CD14-positive monocyte (primary cell): ENCODE measurements around the gene ETV4. TPM values are rescaled to one million over a fixed set of nuclear protein-coding genes. Genes with fewer than 3 reads are reported as not detected.

Experiments
- DNase-seq, 3 donors: peaks; one replicate each; pipeline ENCODE4 v3.0.0-alpha.2; 2011 to 2022
- H2AFZ ChIP-seq: 2 replicates; pipeline ENCODE4 v1.6.0; 2012; ENCODE audit warnings: mild to moderate bottlenecking, low read depth, low read length, inconsistent platforms; ENCODE audit not compliant: insufficient read depth, poor library complexity, severe bottlenecking
- H3K27ac ChIP-seq, 2 donors: 1 replicate in 1 of 2; 2 replicates in 1 of 2; pipeline ENCODE4 v1.5.1; 2012 to 2013; ENCODE audit warnings: low read length in 2 of 2, control low read depth in 1 of 2, inconsistent platforms in 1 of 2, low read depth in 1 of 2, mild to moderate bottlenecking in 1 of 2
- H3K27me3 ChIP-seq, 2 donors: one replicate each; pipeline versions ENCODE4 v1.6.0 to v1.6.1; 2011 to 2013; ENCODE audit warnings: low read length in 2 of 2; ENCODE audit not compliant: control insufficient read depth in 2 of 2, insufficient read depth in 2 of 2
- H3K36me3 ChIP-seq, 2 donors: replicated peaks in 1 of 2; 1 replicate in 1 of 2; 2 replicates in 1 of 2; pipeline versions ENCODE4 v1.5.1 to v1.6.1; 2012 to 2013; ENCODE audit warnings: low read length in 2 of 2, control low read depth in 1 of 2, inconsistent platforms in 1 of 2, mild to moderate bottlenecking in 1 of 2; ENCODE audit not compliant: insufficient read depth in 2 of 2, control insufficient read depth in 1 of 2
- H3K4me1 ChIP-seq, 2 donors: 1 replicate in 1 of 2; 2 replicates in 1 of 2; pipeline versions ENCODE4 v1.5.1 to v1.6.1; 2012 to 2013; ENCODE audit warnings: low read length in 2 of 2, control low read depth in 1 of 2, inconsistent platforms in 1 of 2, mild to moderate bottlenecking in 1 of 2, moderate library complexity in 1 of 2; ENCODE audit not compliant: insufficient read depth in 2 of 2, control insufficient read depth in 1 of 2
- H3K4me2 ChIP-seq: replicated peaks from 2 replicates; pipeline ENCODE3; 2012; ENCODE audit warnings: low read length, moderate library complexity, mild to moderate bottlenecking; ENCODE audit not compliant: poor library complexity, severe bottlenecking; ENCODE audit errors: extremely low read depth
- H3K4me3 ChIP-seq, 3 experiments: fragments of 200-600 bp in 1 of 3; sonication (generic) in 1 of 3; replicated peaks in 1 of 3; 1 replicate in 2 of 3; 2 replicates in 1 of 3; pipeline ENCODE4 v1.5.1; 2011 to 2013; ENCODE audit warnings: low read length in 3 of 3, mild to moderate bottlenecking in 3 of 3, control low read depth in 2 of 3, low read depth in 2 of 3, inconsistent platforms in 1 of 3, moderate library complexity in 1 of 3
- H3K79me2 ChIP-seq: 2 replicates; pipeline ENCODE4 v1.6.0; 2012; ENCODE audit warnings: mild to moderate bottlenecking, control low read depth, inconsistent platforms, low read length, moderate library complexity; ENCODE audit not compliant: insufficient read depth
- H3K9ac ChIP-seq: 2 replicates; pipeline ENCODE4 v1.6.0; 2017; ENCODE audit warnings: low read length, mild to moderate bottlenecking; ENCODE audit not compliant: insufficient read depth, poor library complexity, severe bottlenecking
- H3K9me3 ChIP-seq, 2 donors: replicated peaks in 1 of 2; 1 replicate in 1 of 2; 2 replicates in 1 of 2; pipeline versions ENCODE4 v1.5.1 to v1.6.1; 2012 to 2013; ENCODE audit warnings: low read length in 2 of 2, control low read depth in 1 of 2; ENCODE audit not compliant: control insufficient read depth in 1 of 2, insufficient read depth in 1 of 2
- H4K20me1 ChIP-seq: 2 replicates; pipeline ENCODE4 v1.6.0; 2012; ENCODE audit warnings: mild to moderate bottlenecking, low read length, control low read depth, moderate library complexity; ENCODE audit not compliant: insufficient read depth
- H3K27ac Mint-ChIP-seq, 7 donors: one replicate each; pipeline ENCODE4 v1.8.0; 2020; ENCODE audit warnings: mild to moderate bottlenecking in 7 of 7, mixed read lengths in 7 of 7, moderate library complexity in 6 of 7, inconsistent platforms in 2 of 7
- H3K27me3 Mint-ChIP-seq, 3 donors: one replicate each; pipeline ENCODE4 v1.8.0; 2021 to 2022; ENCODE audit warnings: low read depth in 3 of 3, mild to moderate bottlenecking in 3 of 3, mixed read lengths in 3 of 3, moderate library complexity in 3 of 3, inconsistent platforms in 1 of 3
- H3K36me3 Mint-ChIP-seq, 2 donors: one replicate each; pipeline ENCODE4 v1.8.0; 2020; ENCODE audit warnings: mixed read lengths in 2 of 2, inconsistent platforms in 1 of 2, mild to moderate bottlenecking in 1 of 2
- H3K4me1 Mint-ChIP-seq: one replicate; pipeline ENCODE4 v1.8.0; 2020; ENCODE audit warnings: mild to moderate bottlenecking, mixed read lengths
- H3K4me3 Mint-ChIP-seq, 2 donors: one replicate each; pipeline ENCODE4 v1.8.0; 2020; ENCODE audit warnings: mild to moderate bottlenecking in 2 of 2, mixed read lengths in 2 of 2, moderate library complexity in 1 of 2
- H3K9me3 Mint-ChIP-seq, 7 donors: one replicate each; pipeline ENCODE4 v1.8.0; 2020 to 2022; ENCODE audit warnings: mixed read lengths in 7 of 7, mild to moderate bottlenecking in 6 of 7, moderate library complexity in 6 of 7, inconsistent platforms in 2 of 7
- WGBS: methylation state at CpG from one replicate; pipeline ENCODE4 v1.1.5; 2013; ENCODE audit warnings: missing lambda C conversion rate; ENCODE audit not compliant: insufficient coverage; 5-methylcytosine and 5-hydroxymethylcytosine counted together
- intact Hi-C, 2 donors: fragments of 100-400 bp; cut with micrococcal nuclease; formaldehyde crosslinking; loops; one replicate each; pipeline versions ENCODE4 v1.15.0 to v1.15.1; 2023
- polyA plus RNA-seq, 3 donors: library from polyadenylated mRNA; depleted of rRNA in 1 of 3; unstranded in 2 of 3; stranded (reverse) in 1 of 3; fragments of 300-500 nt in 2 of 3; fragments of >200 nt in 1 of 3; fragmentation: Illumina TruSeq in 2 of 3; gene quantifications; 1 replicate in 2 of 3; 2 replicates in 1 of 3; pipeline ENCODE4 v1.2.3, GENCODE V29; 2012 to 2021
- TF ChIP-seq, protein P1 (sequence below): fragments of 200-600 bp; IDR thresholded peaks from one replicate; pipeline ENCODE4 v1.8.0; 2022; ENCODE audit warnings: antibody characterized with exemption, mild to moderate bottlenecking

Gene ETV4
- polyA plus RNA-seq, 3 donors = not detected

DNA sequence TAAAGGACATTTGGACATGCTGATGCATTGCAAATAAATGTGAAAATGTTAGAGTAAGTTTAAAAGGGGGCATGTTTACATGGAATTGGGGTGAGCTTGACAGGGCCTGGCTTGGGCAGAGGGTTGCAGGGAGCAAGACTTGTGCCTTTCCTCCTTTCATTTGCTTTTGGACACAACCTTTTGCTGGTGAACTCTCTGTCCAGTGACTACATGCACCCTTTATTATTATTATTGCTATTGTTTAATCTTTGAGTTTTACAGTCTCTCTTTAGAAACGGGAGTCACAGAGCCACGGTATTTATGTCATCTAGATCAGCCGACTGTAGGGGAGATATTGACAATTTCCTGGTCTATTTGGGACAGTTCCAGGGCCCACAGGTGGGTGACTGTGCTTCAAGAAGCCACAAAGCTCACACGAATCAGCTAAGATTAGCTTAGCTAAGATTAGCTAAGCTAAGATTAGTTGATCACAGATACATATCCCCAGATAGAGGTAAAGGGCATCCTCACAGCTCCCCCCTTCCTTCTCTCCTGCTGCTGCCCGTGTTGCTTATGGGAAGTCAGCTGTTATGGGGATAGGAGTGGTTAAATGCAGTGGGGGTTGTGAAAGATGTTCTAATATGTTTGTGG is 28.9 kb upstream of the ETV4 start:
- WGBS = 0% methylated on average over 1 of the region's 5 CpGs
- Mint-ChIP-seq H3K27me3 (peaks cover 15 to 26% (median 25%) of the 10 kb centered on the region in 3 donors), H3K4me1 (peaks cover 3% of the 10 kb centered on the region), H3K9me3 (no peaks in the 10 kb centered on the region), H3K27ac (no peak overlapping the region), H3K4me3 (no peak overlapping the region), H3K36me3 (no peaks in the 10 kb centered on the region)
- no peaks in the 10 kb centered on the region for H3K79me2 ChIP-seq
- H3K4me1 ChIP-seq = no peaks in the 10 kb centered on the region
- H3K9ac ChIP-seq = no peak overlapping the region
- H3K9me3 ChIP-seq = no peaks in the 10 kb centered on the region
- no peak overlapping the region for H3K27ac ChIP-seq
- no peaks in the 10 kb centered on the region for H4K20me1 ChIP-seq
- DNase-seq = no peak
- no peak overlapping the region for H3K4me2 ChIP-seq
- H3K27me3 ChIP-seq = peaks cover 0 to 5% of the 10 kb centered on the region in 2 donors
- H2AFZ ChIP-seq = no peak overlapping the region
- no peak overlapping the region for H3K4me3 ChIP-seq
- TF ChIP-seq, protein P1, sequence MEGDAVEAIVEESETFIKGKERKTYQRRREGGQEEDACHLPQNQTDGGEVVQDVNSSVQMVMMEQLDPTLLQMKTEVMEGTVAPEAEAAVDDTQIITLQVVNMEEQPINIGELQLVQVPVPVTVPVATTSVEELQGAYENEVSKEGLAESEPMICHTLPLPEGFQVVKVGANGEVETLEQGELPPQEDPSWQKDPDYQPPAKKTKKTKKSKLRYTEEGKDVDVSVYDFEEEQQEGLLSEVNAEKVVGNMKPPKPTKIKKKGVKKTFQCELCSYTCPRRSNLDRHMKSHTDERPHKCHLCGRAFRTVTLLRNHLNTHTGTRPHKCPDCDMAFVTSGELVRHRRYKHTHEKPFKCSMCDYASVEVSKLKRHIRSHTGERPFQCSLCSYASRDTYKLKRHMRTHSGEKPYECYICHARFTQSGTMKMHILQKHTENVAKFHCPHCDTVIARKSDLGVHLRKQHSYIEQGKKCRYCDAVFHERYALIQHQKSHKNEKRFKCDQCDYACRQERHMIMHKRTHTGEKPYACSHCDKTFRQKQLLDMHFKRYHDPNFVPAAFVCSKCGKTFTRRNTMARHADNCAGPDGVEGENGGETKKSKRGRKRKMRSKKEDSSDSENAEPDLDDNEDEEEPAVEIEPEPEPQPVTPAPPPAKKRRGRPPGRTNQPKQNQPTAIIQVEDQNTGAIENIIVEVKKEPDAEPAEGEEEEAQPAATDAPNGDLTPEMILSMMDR = no peak
- H3K36me3 ChIP-seq = no peaks in the 10 kb centered on the region
- intact Hi-C loops = loop anchor here in 1 of 2 donors (5.0 kb wide), 1 partner anchor 187 kb away; no protein-coding TSS in a partner anchor

DNA sequence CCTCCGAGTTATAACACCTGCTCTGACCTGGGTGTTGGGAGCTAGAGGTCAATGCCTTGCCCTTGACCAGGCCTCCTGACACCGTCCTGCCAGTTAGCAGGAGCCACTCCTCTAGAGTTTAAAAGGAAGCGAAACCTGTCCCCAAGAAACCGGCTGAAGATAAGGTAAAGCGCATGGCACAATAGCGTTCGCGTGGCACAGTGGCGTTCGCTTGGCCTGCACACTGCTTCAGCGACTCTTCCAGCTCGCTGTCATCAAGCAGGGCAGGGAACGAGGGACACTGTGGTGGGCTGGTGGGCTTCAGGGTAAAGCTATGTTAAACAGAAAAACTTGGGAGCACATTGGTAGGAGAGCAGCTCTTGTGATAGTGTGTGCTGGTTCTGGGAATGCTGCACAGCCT is 28.2 kb upstream of the ETV4 start:
- Histone ChIP-seq H3K27me3 (peaks cover 0 to 5% of the 10 kb centered on the region in 2 donors), H3K4me3 (no peak overlapping the region), H4K20me1 (no peaks in the 10 kb centered on the region), H3K4me1 (no peaks in the 10 kb centered on the region), H2AFZ (no peak overlapping the region), H3K36me3 (no peaks in the 10 kb centered on the region), H3K4me2 (no peak overlapping the region), H3K9me3 (no peaks in the 10 kb centered on the region), H3K27ac (no peak overlapping the region), H3K9ac (no peak overlapping the region), H3K79me2 (no peaks in the 10 kb centered on the region)
- WGBS = 69% methylated on average over 13 of the region's 13 CpGs
- Mint-ChIP-seq H3K27ac (no peak overlapping the region), H3K4me3 (no peak overlapping the region), H3K27me3 (peaks cover 12 to 22% (median 21%) of the 10 kb centered on the region in 3 donors), H3K36me3 (no peaks in the 10 kb centered on the region), H3K9me3 (no peaks in the 10 kb centered on the region), H3K4me1 (peaks cover 3% of the 10 kb centered on the region)
- TF ChIP-seq, protein P1 = no peak
- intact Hi-C loops = no loop called here
- no peak for DNase-seq
